H9 (cell line): Measurements from ENCODE around the gene USP27X. TPM values are rescaled to one million over a fixed set of nuclear protein-coding genes. Genes with fewer than 3 reads are reported as not detected.

Source experiments
- DNase-seq: peaks from one replicate; pipeline ENCODE4 v3.0.0-alpha.2; 2017
- H2AFZ ChIP-seq: one replicate; pipeline ENCODE4 v1.6.1; 2013; ENCODE audit warnings: mild to moderate bottlenecking, low read length, control low read depth, moderate library complexity
- H2AK5ac ChIP-seq: 2 replicates; pipeline ENCODE4 v1.6.1; 2013; ENCODE audit warnings: low read length, control low read depth, mixed read lengths; ENCODE audit not compliant: insufficient read length
- H2BK120ac ChIP-seq: one replicate; pipeline ENCODE4 v1.6.1; 2013; ENCODE audit warnings: low read depth, mild to moderate bottlenecking, low read length, control low read depth, inconsistent platforms; ENCODE audit not compliant: poor library complexity, severe bottlenecking
- H2BK12ac ChIP-seq: 2 replicates; pipeline ENCODE4 v1.6.1; 2013; ENCODE audit warnings: low read length, control low read depth, mixed read lengths, low read depth; ENCODE audit not compliant: insufficient read length
- H2BK15ac ChIP-seq: 2 replicates; pipeline ENCODE4 v1.6.1; 2013; ENCODE audit warnings: low read depth, low read length, control low read depth
- H2BK20ac ChIP-seq: one replicate; pipeline ENCODE4 v1.6.1; 2013; ENCODE audit warnings: low read depth, mild to moderate bottlenecking, low read length, control low read depth, inconsistent platforms; ENCODE audit not compliant: poor library complexity, severe bottlenecking
- H2BK5ac ChIP-seq: 2 replicates; pipeline ENCODE4 v1.6.1; 2013; ENCODE audit warnings: low read length, control low read depth, mixed read lengths; ENCODE audit not compliant: insufficient read length
- H3K14ac ChIP-seq: 2 replicates; pipeline ENCODE4 v1.6.1; 2013; ENCODE audit warnings: low read length, control low read depth; ENCODE audit not compliant: insufficient read depth
- H3K18ac ChIP-seq: 2 replicates; pipeline ENCODE4 v1.6.1; 2013; ENCODE audit warnings: low read depth, mild to moderate bottlenecking, mixed read lengths, low read length, control low read depth; ENCODE audit not compliant: insufficient read length
- H3K23ac ChIP-seq: 2 replicates; pipeline ENCODE4 v1.6.1; 2013; ENCODE audit warnings: low read length, control low read depth, mixed read lengths, low read depth; ENCODE audit not compliant: insufficient read length
- H3K23me2 ChIP-seq: 2 replicates; pipeline ENCODE4 v1.6.1; 2013; ENCODE audit warnings: low read depth, mild to moderate bottlenecking, mixed read lengths, low read length, control low read depth; ENCODE audit not compliant: insufficient read length, poor library complexity, severe bottlenecking
- H3K27ac ChIP-seq: 2 replicates; pipeline ENCODE4 v1.5.1; 2013; ENCODE audit warnings: low read length, control low read depth, mixed read lengths, low read depth; ENCODE audit not compliant: insufficient read length
- H3K27me3 ChIP-seq: 2 replicates; pipeline ENCODE4 v1.6.1; 2013; ENCODE audit warnings: low read length, control low read depth, inconsistent platforms; ENCODE audit not compliant: insufficient read depth
- H3K4ac ChIP-seq: 2 replicates; pipeline ENCODE4 v1.6.1; 2013; ENCODE audit warnings: low read depth, mild to moderate bottlenecking, control low read depth, inconsistent platforms, low read length, moderate library complexity
- H3K4me1 ChIP-seq: 2 replicates; pipeline ENCODE4 v1.6.1; 2013; ENCODE audit warnings: low read length, control low read depth, inconsistent platforms; ENCODE audit not compliant: insufficient read depth
- H3K4me2 ChIP-seq: 2 replicates; pipeline ENCODE4 v1.6.1; 2013; ENCODE audit warnings: low read length, control low read depth, mixed read lengths; ENCODE audit not compliant: insufficient read length, insufficient read depth
- H3K56ac ChIP-seq: 2 replicates; pipeline ENCODE4 v1.6.1; 2013; ENCODE audit warnings: low read depth, mild to moderate bottlenecking, mixed read lengths, low read length, control low read depth; ENCODE audit not compliant: insufficient read length
- H3K79me1 ChIP-seq: 2 replicates; pipeline ENCODE4 v1.6.1; 2013; ENCODE audit warnings: low read depth, mild to moderate bottlenecking, moderate library complexity, low read length, control low read depth, inconsistent platforms; ENCODE audit not compliant: insufficient read depth, poor library complexity, severe bottlenecking
- H3K79me2 ChIP-seq: 2 replicates; pipeline ENCODE4 v1.6.1; 2013; ENCODE audit warnings: low read length, control low read depth, inconsistent platforms; ENCODE audit not compliant: insufficient read depth
- H3K9ac ChIP-seq: 2 replicates; pipeline ENCODE4 v1.6.1; 2013; ENCODE audit warnings: low read length, control low read depth, mixed read lengths; ENCODE audit not compliant: insufficient read length; ENCODE audit errors: extremely low read depth
- H3K9me3 ChIP-seq: one replicate; pipeline ENCODE4 v1.6.1; 2013; ENCODE audit warnings: low read depth, low read length, inconsistent platforms; ENCODE audit not compliant: control insufficient read depth
- H3T11ph ChIP-seq: one replicate; pipeline ENCODE4 v1.6.1; 2013; ENCODE audit warnings: mild to moderate bottlenecking, low read length, control low read depth, inconsistent platforms
- H4K20me1 ChIP-seq: one replicate; pipeline ENCODE4 v1.6.1; 2013; ENCODE audit not compliant: control insufficient read depth, insufficient read length, insufficient read depth
- H4K5ac ChIP-seq: 2 replicates; pipeline ENCODE4 v1.6.1; 2013; ENCODE audit warnings: low read depth, mild to moderate bottlenecking, mixed read lengths, low read length, control low read depth; ENCODE audit not compliant: insufficient read length
- H4K8ac ChIP-seq: replicated peaks from 2 replicates; pipeline ENCODE4 v1.6.1; 2013; ENCODE audit warnings: low read length, control low read depth, mixed read lengths, low read depth; ENCODE audit not compliant: insufficient read length
- H4K91ac ChIP-seq: 2 replicates; pipeline ENCODE4 v1.6.1; 2013; ENCODE audit warnings: low read depth, mild to moderate bottlenecking, moderate library complexity, mixed read lengths, low read length, control low read depth; ENCODE audit not compliant: insufficient read length
- H3K27ac Mint-ChIP-seq, 3 experiments: 2 replicates in 2 of 3; 3 replicates in 1 of 3; pipeline ENCODE4 v1.8.0; 2020 to 2021; ENCODE audit warnings: mixed read lengths in 3 of 3, mild to moderate bottlenecking in 1 of 3, moderate library complexity in 1 of 3
- H3K27me3 Mint-ChIP-seq: 2 replicates; pipeline ENCODE4 v1.8.0; 2021; ENCODE audit warnings: low read depth, mild to moderate bottlenecking, moderate library complexity, mixed read lengths
- H3K36me3 Mint-ChIP-seq, 3 experiments: 2 replicates in 2 of 3; 3 replicates in 1 of 3; pipeline ENCODE4 v1.8.0; 2020 to 2021; ENCODE audit warnings: low read depth in 3 of 3, mixed read lengths in 3 of 3; ENCODE audit not compliant: insufficient read depth in 1 of 3
- H3K4me1 Mint-ChIP-seq, 2 experiments: 2 replicates each; pipeline ENCODE4 v1.8.0; 2020; ENCODE audit warnings: mixed read lengths in 2 of 2
- H3K4me3 Mint-ChIP-seq, 2 experiments: 2 replicates in 1 of 2; 3 replicates in 1 of 2; pipeline ENCODE4 v1.8.0; 2020 to 2021; ENCODE audit warnings: mild to moderate bottlenecking in 2 of 2, mixed read lengths in 2 of 2, moderate library complexity in 1 of 2
- H3K9me3 Mint-ChIP-seq, 2 experiments: 2 replicates in 1 of 2; 3 replicates in 1 of 2; pipeline ENCODE4 v1.8.0; 2020; ENCODE audit warnings: mild to moderate bottlenecking in 2 of 2, mixed read lengths in 2 of 2, moderate library complexity in 1 of 2
- WGBS: extraction: QIAGEN DNeasy Blood & Tissue Kit; methylation state at CpG from one replicate; pipeline ENCODE4 v1.1.7; 2013; ENCODE audit warnings: missing lambda C conversion rate, low lambda C conversion rate, mixed read lengths; ENCODE audit not compliant: insufficient read length; ENCODE audit errors: extremely low coverage; 5-methylcytosine and 5-hydroxymethylcytosine counted together
- total RNA-seq: library from RNA; stranded (reverse); gene quantifications from 2 replicates; pipeline ENCODE4 v1.2.1, GENCODE V29; 2021
- TF ChIP-seq, protein P1 (sequence below): fragments of 200-600 bp; sonication (generic); conservative IDR thresholded peaks from 3 replicates; pipeline ENCODE4 v1.8.0; 2021; ENCODE audit warnings: antibody characterized with exemption, mild to moderate bottlenecking

USP27X gene
- total RNA-seq, 1 experiment from 2014 or later, result 5.7 TPM

DNA sequence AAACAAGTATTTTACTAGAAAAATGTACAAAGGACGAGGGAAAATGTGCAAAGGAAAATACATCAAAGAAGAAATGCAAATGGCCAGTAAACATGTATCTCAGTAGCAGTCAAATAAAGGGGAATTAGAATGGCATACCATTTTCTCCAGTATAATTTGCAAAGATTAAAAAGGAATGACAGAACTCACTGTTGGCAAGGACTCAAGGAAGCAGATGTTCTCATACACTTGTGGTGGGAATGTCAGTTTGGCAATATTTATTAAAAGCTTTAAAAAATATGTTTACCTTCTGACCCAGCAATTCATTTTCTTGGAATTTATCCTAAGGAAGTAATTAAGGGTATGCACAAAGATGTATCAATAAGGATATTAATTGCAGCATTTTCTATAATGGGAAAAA is 50.8 kb downstream of the USP27X start:
- Histone ChIP-seq H3K4me1 (no peaks in the 10 kb centered on the region), H2BK15ac (no peak overlapping the region), H3K23ac (no peak overlapping the region), H3K79me1 (no peaks in the 10 kb centered on the region), H3K14ac (no peak overlapping the region), H2AK5ac (no peak overlapping the region), H2BK20ac (no peak overlapping the region), H4K91ac (no peak overlapping the region), H2BK12ac (no peak overlapping the region), H3K27ac (no peak overlapping the region), H2BK5ac (no peak overlapping the region), H3K18ac (no peak overlapping the region), H3K23me2 (no peaks in the 10 kb centered on the region), H2AFZ (no peak overlapping the region), H4K8ac (no peak overlapping the region), H3K56ac (no peak overlapping the region), H3K4ac (no peak overlapping the region), H3K9ac (no peak overlapping the region), H3K27me3 (no peaks in the 10 kb centered on the region), H4K5ac (no peak overlapping the region), H3K79me2 (no peaks in the 10 kb centered on the region), H3T11ph (no peak overlapping the region), H4K20me1 (no peaks in the 10 kb centered on the region), H3K4me2 (no peak overlapping the region), H3K9me3 (peaks cover 8% of the 10 kb centered on the region), H2BK120ac (no peak overlapping the region)
- Mint-ChIP-seq H3K9me3 (peaks cover 49 to 59% of the 10 kb centered on the region in 2 experiments), H3K27me3 (no peaks in the 10 kb centered on the region; the same call in 1 of the 2 replicates), H3K4me1 (no peaks in the 10 kb centered on the region), H3K36me3 (peaks cover 0 to 8% (median 3%) of the 10 kb centered on the region in 3 experiments; a peak in 4 of 7 replicates), H3K4me3 (no peak overlapping the region), H3K27ac (no peak overlapping the region)
- TF ChIP-seq, protein P1, sequence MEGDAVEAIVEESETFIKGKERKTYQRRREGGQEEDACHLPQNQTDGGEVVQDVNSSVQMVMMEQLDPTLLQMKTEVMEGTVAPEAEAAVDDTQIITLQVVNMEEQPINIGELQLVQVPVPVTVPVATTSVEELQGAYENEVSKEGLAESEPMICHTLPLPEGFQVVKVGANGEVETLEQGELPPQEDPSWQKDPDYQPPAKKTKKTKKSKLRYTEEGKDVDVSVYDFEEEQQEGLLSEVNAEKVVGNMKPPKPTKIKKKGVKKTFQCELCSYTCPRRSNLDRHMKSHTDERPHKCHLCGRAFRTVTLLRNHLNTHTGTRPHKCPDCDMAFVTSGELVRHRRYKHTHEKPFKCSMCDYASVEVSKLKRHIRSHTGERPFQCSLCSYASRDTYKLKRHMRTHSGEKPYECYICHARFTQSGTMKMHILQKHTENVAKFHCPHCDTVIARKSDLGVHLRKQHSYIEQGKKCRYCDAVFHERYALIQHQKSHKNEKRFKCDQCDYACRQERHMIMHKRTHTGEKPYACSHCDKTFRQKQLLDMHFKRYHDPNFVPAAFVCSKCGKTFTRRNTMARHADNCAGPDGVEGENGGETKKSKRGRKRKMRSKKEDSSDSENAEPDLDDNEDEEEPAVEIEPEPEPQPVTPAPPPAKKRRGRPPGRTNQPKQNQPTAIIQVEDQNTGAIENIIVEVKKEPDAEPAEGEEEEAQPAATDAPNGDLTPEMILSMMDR, result no peak
- DNase-seq, result no peak
- WGBS, result no CpG with 5 or more reads among the region's 1 CpG

Other genes with a start within 250 kb of the USP27X start
- gene PAGE1, start 183.5 kb upstream of the USP27X start, total RNA-seq, result not detected in 2 replicates
- gene PAGE4, start 50.2 kb upstream of the USP27X start, total RNA-seq, result 0.57 TPM in 1 of 2 replicates, not detected in the other
- 5.9 and 7.5 TPM in 2 replicates for gene CLCN5, start 43.1 kb downstream of the USP27X start, total RNA-seq